Measurements from ENCODE around the gene OR5J2. TPM values are rescaled to one million over a fixed set of nuclear protein-coding genes. Genes with fewer than 3 reads are reported as not detected.

Gene OR5J2
- not detected in 2 replicates for total RNA-seq

DNA sequence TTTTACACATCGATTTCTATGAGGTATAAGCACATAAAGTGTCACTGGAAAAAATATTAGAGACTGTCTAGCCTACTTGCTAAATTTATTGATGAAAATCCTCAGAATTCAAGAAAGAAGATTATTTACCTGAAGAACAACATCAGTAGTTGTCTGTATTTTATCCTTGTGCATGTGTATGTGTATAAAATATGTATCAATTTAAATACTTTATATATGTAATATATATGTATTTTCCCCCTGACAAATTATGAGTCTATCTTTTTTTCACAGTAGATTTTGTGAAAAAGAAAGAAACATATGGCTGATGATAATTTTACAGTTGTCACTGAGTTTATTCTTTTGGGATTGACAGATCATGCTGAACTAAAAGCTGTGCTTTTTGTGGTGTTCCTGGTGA lies at the start of gene OR5J2:
OR5J2 (plus strand) TSS at position 301 of the 400 bp plus-strand sequence; CDS start at position 301, 0 bp downstream.

DNA sequence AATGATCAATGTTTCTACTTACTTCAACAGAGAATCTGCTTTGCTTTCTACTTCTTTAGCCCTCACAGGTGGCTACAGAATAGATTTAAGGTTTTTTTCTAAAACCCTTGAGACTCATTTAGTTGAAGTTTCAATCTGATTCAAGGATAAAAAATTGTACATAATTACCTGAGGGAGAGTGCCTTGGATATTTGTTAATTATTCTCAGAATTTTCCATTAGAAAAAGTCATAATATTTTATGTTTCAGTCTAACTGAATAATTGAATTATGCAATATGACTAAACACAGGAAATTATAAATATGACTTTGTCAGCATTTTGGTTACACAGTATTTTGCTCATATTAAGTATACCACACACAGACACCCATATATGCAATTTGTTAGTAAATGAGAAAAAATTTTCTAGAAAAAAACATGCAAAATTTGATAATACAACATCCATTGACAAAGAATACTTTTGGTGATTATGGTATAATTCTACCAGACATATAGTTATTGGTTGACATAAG lies 36.2 kb upstream of the OR5J2 start, which contains the start of gene OR8J3:
OR8J3 (minus strand) TSS at position 51 of the 511 bp plus-strand sequence. CDS start 2,483 bp downstream, outside the sequence.

DNA sequence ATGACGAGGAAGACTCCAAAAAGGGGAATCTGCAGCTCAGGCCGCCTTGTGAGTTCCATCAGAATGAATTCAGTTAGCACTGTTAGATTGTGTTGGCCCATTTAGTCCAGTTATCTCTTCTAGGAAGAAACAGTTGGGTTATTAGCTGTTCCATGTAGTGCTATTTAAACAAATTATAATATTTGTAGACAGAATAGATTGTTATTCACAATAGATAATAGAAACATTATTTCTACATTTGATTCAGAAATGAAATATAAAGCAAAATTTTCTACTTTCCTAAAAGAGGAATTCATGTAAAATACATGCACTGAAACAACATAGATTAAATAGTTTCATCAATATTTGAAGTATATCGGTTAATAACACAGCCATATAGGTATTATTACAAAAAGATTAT lies 16.2 kb upstream of the OR5J2 start, which contains the start of gene OR8K5:
OR8K5 (minus strand) TSS at position 101 of the 400 bp plus-strand sequence; CDS start at position 101, 0 bp downstream.

Other genes starting within 250 kb of the OR5J2 start
- gene OR5I1, start 240.2 kb upstream of the OR5J2 start, total RNA-seq = not detected in 2 replicates
- not detected in 2 replicates for gene OR10AG1, start 206.7 kb upstream of the OR5J2 start, total RNA-seq
- not detected in 2 replicates for gene OR5F1, start 182.0 kb upstream of the OR5J2 start, total RNA-seq
- not detected in 2 replicates for gene OR5AS1, start 149.0 kb upstream of the OR5J2 start, total RNA-seq
- gene OR8I2, start 83.3 kb upstream of the OR5J2 start, total RNA-seq = not detected in 2 replicates
- gene OR8H2, start 72.9 kb upstream of the OR5J2 start, total RNA-seq = not detected in 2 replicates
- gene OR8H3, start 54.2 kb upstream of the OR5J2 start, total RNA-seq = not detected in 2 replicates
- not detected in 2 replicates for gene OR8J3, start 36.4 kb upstream of the OR5J2 start, total RNA-seq
- gene OR8K5, start 16.3 kb upstream of the OR5J2 start, total RNA-seq = not detected in 2 replicates
- gene OR5T2, start 57.6 kb downstream of the OR5J2 start, total RNA-seq = not detected in 2 replicates
- gene OR5T3, start 75.6 kb downstream of the OR5J2 start, total RNA-seq = not detected in 2 replicates
- not detected in 2 replicates for gene OR5T1, start 97.5 kb downstream of the OR5J2 start, total RNA-seq
- not detected in 2 replicates for gene OR8H1, start 115.6 kb downstream of the OR5J2 start, total RNA-seq
- gene OR8K3, start 138.5 kb downstream of the OR5J2 start, total RNA-seq = not detected in 2 replicates
- gene OR8K1, start 169.4 kb downstream of the OR5J2 start, total RNA-seq = not detected in 2 replicates
- not detected in 2 replicates for gene OR8J1, start 177.7 kb downstream of the OR5J2 start, total RNA-seq
- not detected in 2 replicates for gene OR8U1, start 199.0 kb downstream of the OR5J2 start, total RNA-seq
- gene OR5AL1, start 236.1 kb downstream of the OR5J2 start, total RNA-seq = not detected in 2 replicates

Data from aortic smooth muscle cell (primary cell).